ENCODE results near the gene GEMIN5.

The GEMIN5 gene

DNA sequence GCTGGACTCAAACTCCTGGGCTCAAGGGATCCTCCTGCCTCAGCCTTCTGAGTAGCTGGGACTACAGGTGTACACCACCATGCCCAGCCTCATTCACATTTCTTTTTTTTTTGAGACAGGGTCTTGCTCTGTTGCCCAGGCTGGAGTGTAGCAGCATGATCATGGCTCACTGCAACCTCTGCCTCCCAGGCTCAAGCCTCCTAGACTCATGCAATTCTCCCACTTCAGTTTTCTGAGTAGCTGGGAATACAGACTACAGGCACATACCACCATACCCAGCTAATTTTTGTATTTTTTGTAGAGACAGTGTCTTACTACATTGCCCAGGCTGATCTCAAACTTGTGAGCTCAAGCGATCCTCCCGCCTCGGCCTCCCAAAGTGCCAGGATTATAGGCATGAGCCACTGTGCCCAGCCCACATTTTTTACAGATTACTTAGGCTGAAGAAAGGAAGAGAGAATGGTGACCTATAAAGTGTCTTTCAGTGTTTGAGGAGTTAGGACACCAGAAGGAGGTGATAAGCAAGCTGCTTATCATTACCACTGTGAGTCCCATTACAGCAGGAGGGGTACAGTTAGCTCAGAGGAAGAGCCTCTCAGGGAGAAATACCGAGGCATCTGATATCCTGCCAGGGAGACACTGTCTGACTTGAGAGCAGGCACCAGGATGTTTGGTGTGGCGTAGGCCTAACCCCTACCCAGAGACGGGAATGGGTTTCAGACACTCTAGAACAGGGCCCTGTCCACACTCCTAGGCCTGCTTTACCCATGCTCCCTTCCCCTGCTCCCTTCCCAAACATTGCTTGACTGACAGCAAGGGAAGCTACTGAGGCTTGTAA lies 97.4 kb downstream of the GEMIN5 start:
- no peak overlapping the region for H3K9ac ChIP-seq (ENCODE audit: low read length in 5 of 5)
- no peak overlapping the region for H3K4me3 ChIP-seq (ENCODE audit: low read depth in 1 of 5, low read length in 5 of 5)
- no peaks in the 10 kb centered on the region for H3K27me3 ChIP-seq (ENCODE audit: control insufficient read depth in 5 of 5, insufficient read depth in 4 of 5, low read length in 5 of 5)
- H3K4me1 ChIP-seq (ENCODE audit: control insufficient read depth in 5 of 5, insufficient read depth in 5 of 5, low read length in 5 of 5): peaks cover 0 to 21% (median 14%) of the 10 kb centered on the region in 5 donors
- peaks cover 5 to 19% (median 5%) of the 10 kb centered on the region in 5 donors for H3K36me3 ChIP-seq (ENCODE audit: control insufficient read depth in 5 of 5, insufficient read depth in 5 of 5, low read length in 5 of 5)
- H3K27ac ChIP-seq (ENCODE audit: low read depth, low read length): no peak overlapping the region
- no peaks in the 10 kb centered on the region for H3K9me3 ChIP-seq (ENCODE audit: control insufficient read depth in 5 of 5, low read length in 5 of 5)
